SK-N-SH treated with all-trans-retinoic acid at 6 μM for 48 hours (cell line): Measurements from ENCODE around the gene IFNA2.

Experiments used
- CREB5 ChIP-seq: fragments of 250-450 bp; sonication (Bioruptor Pico); IDR thresholded peaks from 2 replicates; pipeline ENCODE4 v1.5.1; 2020; ENCODE audit warnings: low read depth, mild to moderate bottlenecking, moderate library complexity
- CSDC2 ChIP-seq: fragments of 250-450 bp; sonication (Bioruptor Pico); IDR thresholded peaks from 2 replicates; pipeline ENCODE4 v1.5.0; 2020; ENCODE audit warnings: mild to moderate bottlenecking, moderate library complexity
- ESRRG ChIP-seq: fragments of 250-450 bp; sonication (Bioruptor Pico); IDR thresholded peaks from 2 replicates; pipeline ENCODE4 v1.6.1; 2021; ENCODE audit warnings: mild to moderate bottlenecking
- GLIS3 ChIP-seq: fragments of 250-450 bp; sonication (Bioruptor Pico); IDR thresholded peaks from 2 replicates; pipeline ENCODE4 v1.5.0; 2020; ENCODE audit warnings: mild to moderate bottlenecking, moderate library complexity
- ISL1 ChIP-seq: fragments of 250-450 bp; sonication (Bioruptor Pico); IDR thresholded peaks from 2 replicates; pipeline ENCODE4 v2.1.2; 2022; ENCODE audit warnings: mild to moderate bottlenecking, moderate library complexity
- PATZ1 ChIP-seq: fragments of 250-450 bp; sonication (Bioruptor Pico); IDR thresholded peaks from 2 replicates; pipeline ENCODE4 v1.8.0; 2020; ENCODE audit warnings: mild to moderate bottlenecking, moderate library complexity, borderline replicate concordance
- SNAI2 ChIP-seq: fragments of 250-450 bp; sonication (Bioruptor Pico); IDR thresholded peaks from 2 replicates; pipeline ENCODE4 v1.5.0; 2020; ENCODE audit warnings: mild to moderate bottlenecking, moderate library complexity
- ZFP3 ChIP-seq: fragments of 250-450 bp; sonication (Bioruptor Pico); IDR thresholded peaks from 2 replicates; pipeline ENCODE4 v1.5.0; 2020; ENCODE audit warnings: mild to moderate bottlenecking, moderate library complexity
- ZFP30 ChIP-seq: fragments of 450-650 bp; formaldehyde crosslinking; IDR thresholded peaks from 2 replicates; pipeline ENCODE4 v1.5.0; 2022; ENCODE audit warnings: mild to moderate bottlenecking, moderate library complexity
- ZNF8 ChIP-seq: fragments of 450-650 bp; formaldehyde crosslinking; IDR thresholded peaks from 2 replicates; pipeline ENCODE4 v1.5.0; 2020; ENCODE audit warnings: mild to moderate bottlenecking, moderate library complexity

GRCh38 chr9:21392270-21392669 is 7.1 kb upstream of the IFNA2 start:
- TF ChIP-seq ZFP3 (CRISPR knock-in tag) = no peak
- TF ChIP-seq CREB5 (CRISPR knock-in tag) = no peak
- TF ChIP-seq ISL1 = no peak
- TF ChIP-seq ZFP30 (CRISPR knock-in tag) = no peak
- TF ChIP-seq ZNF8 (CRISPR knock-in tag) = no peak
- TF ChIP-seq ESRRG (CRISPR knock-in tag) = no peak
- TF ChIP-seq CSDC2 (CRISPR knock-in tag) = no peak
- no peak for TF ChIP-seq PATZ1
- TF ChIP-seq GLIS3 (CRISPR knock-in tag) = no peak
- TF ChIP-seq SNAI2 (CRISPR knock-in tag) = no peak
